Natural killer cell (primary cell): ENCODE results near the gene AP1B1. TPM values are rescaled to one million over a fixed set of nuclear protein-coding genes. Genes with fewer than 3 reads are reported as not detected.

Experiments used
- ATAC-seq, 3 donors: fragments of 150-1000 bp in 2 of 3; fragments of 200-7000 bp in 1 of 3; cut with Tn5 transposase; 1 replicate in 1 of 3; 2 replicates in 2 of 3; pipeline ENCODE4 v1.10.0; 2021; ENCODE audit warnings: mild to moderate bottlenecking in 2 of 3, moderate library complexity in 2 of 3
- DNase-seq, 2 donors: peaks; one replicate each; pipeline versions ENCODE4 v3.0.0 to v3.0.0-alpha.2; 2013 to 2021; ENCODE audit warnings: mixed read lengths in 1 of 2
- H3K27ac ChIP-seq: one replicate; pipeline ENCODE4 v1.5.1; 2013; ENCODE audit warnings: mild to moderate bottlenecking, low read length
- H3K27me3 ChIP-seq: one replicate; pipeline ENCODE4 v1.6.1; 2013; ENCODE audit warnings: low read length; ENCODE audit not compliant: control insufficient read depth, insufficient read depth
- H3K36me3 ChIP-seq: one replicate; pipeline ENCODE4 v1.6.1; 2013; ENCODE audit warnings: low read length; ENCODE audit not compliant: control insufficient read depth, insufficient read depth
- H3K4me1 ChIP-seq: one replicate; pipeline ENCODE4 v1.6.1; 2013; ENCODE audit warnings: low read length; ENCODE audit not compliant: control insufficient read depth, insufficient read depth
- H3K4me3 ChIP-seq: one replicate; pipeline ENCODE4 v1.5.1; 2013; ENCODE audit warnings: low read length
- H3K9me3 ChIP-seq: one replicate; pipeline ENCODE4 v1.6.1; 2013; ENCODE audit warnings: low read length; ENCODE audit not compliant: control insufficient read depth, insufficient read depth
- H3K27ac Mint-ChIP-seq, 2 donors: one replicate each; pipeline ENCODE4 v1.8.0; 2022; ENCODE audit warnings: mild to moderate bottlenecking in 2 of 2, mixed read lengths in 2 of 2, moderate library complexity in 1 of 2
- H3K27me3 Mint-ChIP-seq, 2 donors: one replicate each; pipeline ENCODE4 v1.8.0; 2022; ENCODE audit warnings: low read depth in 2 of 2, mixed read lengths in 2 of 2
- H3K36me3 Mint-ChIP-seq: one replicate; pipeline ENCODE4 v1.8.0; 2022; ENCODE audit warnings: mixed read lengths
- H3K4me1 Mint-ChIP-seq, 2 donors: one replicate each; pipeline ENCODE4 v1.8.0; 2022; ENCODE audit warnings: mixed read lengths in 2 of 2
- H3K4me3 Mint-ChIP-seq: one replicate; pipeline ENCODE4 v1.8.0; 2022; ENCODE audit warnings: mild to moderate bottlenecking, moderate library complexity, mixed read lengths
- H3K9me3 Mint-ChIP-seq, 2 donors: one replicate each; pipeline ENCODE4 v1.8.0; 2022; ENCODE audit warnings: mixed read lengths in 2 of 2
- whole genome bisulfite sequencing: methylation state at CpG from one replicate; pipeline ENCODE4 v1.1.7; 2013; ENCODE audit warnings: missing lambda C conversion rate; ENCODE audit not compliant: insufficient coverage; 5-methylcytosine and 5-hydroxymethylcytosine counted together
- intact Hi-C: fragments of 100-400 bp; cut with micrococcal nuclease; formaldehyde crosslinking; loops from one replicate; pipeline ENCODE4 v1.14.2; 2022
- total RNA-seq, 4 donors: library from RNA; stranded (reverse); fragments of 120-200 nt in 1 of 4; gene quantifications; one replicate each; pipeline versions ENCODE4 v1.2.3 to v1.2.4, GENCODE V29; 2013 to 2022
- TF ChIP-seq, protein P1 (sequence below): fragments of 200-600 bp; IDR thresholded peaks from one replicate; pipeline ENCODE4 v1.8.0; 2022; ENCODE audit warnings: antibody characterized with exemption

Gene AP1B1
- total RNA-seq, 3 donors from 2014 or later (not counting 1 experiment from before 2014, with no cell fraction given) = 54.0 to 56.1 (median 54.3) TPM

DNA sequence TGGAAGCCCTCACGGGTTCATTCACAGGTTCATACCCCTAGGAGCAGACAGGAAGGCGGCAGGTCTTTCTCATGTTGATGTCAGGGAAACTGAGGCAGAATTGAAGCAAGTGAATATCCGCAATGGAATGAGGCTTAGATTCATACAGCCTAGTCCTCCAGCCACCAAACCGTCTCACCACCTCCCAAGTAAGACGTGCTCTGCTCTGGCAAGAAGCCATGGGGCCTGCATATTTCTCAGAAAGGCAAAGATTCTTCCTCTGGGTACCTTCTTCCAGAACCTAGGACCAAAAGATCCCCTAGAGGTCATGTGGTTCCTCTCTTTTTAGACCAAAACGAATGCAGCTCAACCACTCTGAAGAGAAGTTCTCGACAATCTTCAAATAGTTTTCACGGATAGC lies 1.7 kb downstream of the AP1B1 start:
- H3K9me3 ChIP-seq = no peaks in the 10 kb centered on the region
- no peak for ATAC-seq
- H3K36me3 ChIP-seq = peaks cover 2% of the 10 kb centered on the region
- H3K27me3 Mint-ChIP-seq = no peaks in the 10 kb centered on the region
- peaks cover 46 to 65% of the 10 kb centered on the region in 2 donors for H3K4me1 Mint-ChIP-seq
- peak overlapping the region; percentile 79 for H3K27ac ChIP-seq
- no peaks in the 10 kb centered on the region for H3K9me3 Mint-ChIP-seq
- H3K27ac Mint-ChIP-seq = peak overlapping the region; percentile 90 to 95
- no peaks in the 10 kb centered on the region for H3K27me3 ChIP-seq
- H3K36me3 Mint-ChIP-seq = no peaks in the 10 kb centered on the region
- TF ChIP-seq, protein P1, sequence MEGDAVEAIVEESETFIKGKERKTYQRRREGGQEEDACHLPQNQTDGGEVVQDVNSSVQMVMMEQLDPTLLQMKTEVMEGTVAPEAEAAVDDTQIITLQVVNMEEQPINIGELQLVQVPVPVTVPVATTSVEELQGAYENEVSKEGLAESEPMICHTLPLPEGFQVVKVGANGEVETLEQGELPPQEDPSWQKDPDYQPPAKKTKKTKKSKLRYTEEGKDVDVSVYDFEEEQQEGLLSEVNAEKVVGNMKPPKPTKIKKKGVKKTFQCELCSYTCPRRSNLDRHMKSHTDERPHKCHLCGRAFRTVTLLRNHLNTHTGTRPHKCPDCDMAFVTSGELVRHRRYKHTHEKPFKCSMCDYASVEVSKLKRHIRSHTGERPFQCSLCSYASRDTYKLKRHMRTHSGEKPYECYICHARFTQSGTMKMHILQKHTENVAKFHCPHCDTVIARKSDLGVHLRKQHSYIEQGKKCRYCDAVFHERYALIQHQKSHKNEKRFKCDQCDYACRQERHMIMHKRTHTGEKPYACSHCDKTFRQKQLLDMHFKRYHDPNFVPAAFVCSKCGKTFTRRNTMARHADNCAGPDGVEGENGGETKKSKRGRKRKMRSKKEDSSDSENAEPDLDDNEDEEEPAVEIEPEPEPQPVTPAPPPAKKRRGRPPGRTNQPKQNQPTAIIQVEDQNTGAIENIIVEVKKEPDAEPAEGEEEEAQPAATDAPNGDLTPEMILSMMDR = no peak
- H3K4me3 ChIP-seq = no peak overlapping the region
- peak in 1 of 2 donors; percentile 23 for DNase-seq
- peak overlapping the region; percentile 55 for H3K4me3 Mint-ChIP-seq
- 75% methylated on average over 8 of the region's 8 CpGs for WGBS
- peaks cover 47% of the 10 kb centered on the region for H3K4me1 ChIP-seq
- intact Hi-C loops = no loop called here

DNA sequence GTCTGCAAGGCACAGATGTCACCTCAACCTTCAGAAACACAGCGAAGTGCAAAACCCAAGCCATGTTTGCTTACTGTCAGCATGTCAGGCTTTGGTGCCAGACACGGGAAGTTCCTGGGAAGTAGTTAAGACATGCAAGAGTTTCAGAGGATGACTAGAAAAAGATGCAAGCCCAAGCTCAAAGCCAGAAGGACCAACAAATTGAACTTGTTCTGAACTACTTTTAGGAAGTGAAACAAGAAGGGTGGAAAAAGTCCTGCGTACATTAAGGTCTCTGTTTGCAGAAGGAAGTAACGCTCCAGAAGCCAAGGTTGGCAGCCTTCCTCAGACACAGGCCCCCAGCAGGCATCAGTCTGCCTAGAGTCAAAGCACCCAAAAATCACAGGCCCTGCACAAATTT lies 2.6 kb downstream of the AP1B1 start:
- ATAC-seq (no peak), DNase-seq (peak in 1 of 2 donors; percentile 18)
- Mint-ChIP-seq H3K27me3 (no peaks in the 10 kb centered on the region), H3K9me3 (no peaks in the 10 kb centered on the region), H3K4me1 (peaks cover 54 to 72% of the 10 kb centered on the region in 2 donors), H3K36me3 (no peaks in the 10 kb centered on the region), H3K27ac (peak overlapping the region; percentile 90 to 95), H3K4me3 (peak overlapping the region; percentile 41)
- Histone ChIP-seq H3K27ac (peak overlapping the region; percentile 79), H3K9me3 (no peaks in the 10 kb centered on the region), H3K4me1 (peaks cover 47% of the 10 kb centered on the region), H3K27me3 (no peaks in the 10 kb centered on the region), H3K36me3 (peaks cover 2% of the 10 kb centered on the region), H3K4me3 (no peak overlapping the region)
- TF ChIP-seq, protein P1 = no peak
- intact Hi-C loops = no loop called here
- 17% methylated on average over 4 of the region's 4 CpGs for WGBS

DNA sequence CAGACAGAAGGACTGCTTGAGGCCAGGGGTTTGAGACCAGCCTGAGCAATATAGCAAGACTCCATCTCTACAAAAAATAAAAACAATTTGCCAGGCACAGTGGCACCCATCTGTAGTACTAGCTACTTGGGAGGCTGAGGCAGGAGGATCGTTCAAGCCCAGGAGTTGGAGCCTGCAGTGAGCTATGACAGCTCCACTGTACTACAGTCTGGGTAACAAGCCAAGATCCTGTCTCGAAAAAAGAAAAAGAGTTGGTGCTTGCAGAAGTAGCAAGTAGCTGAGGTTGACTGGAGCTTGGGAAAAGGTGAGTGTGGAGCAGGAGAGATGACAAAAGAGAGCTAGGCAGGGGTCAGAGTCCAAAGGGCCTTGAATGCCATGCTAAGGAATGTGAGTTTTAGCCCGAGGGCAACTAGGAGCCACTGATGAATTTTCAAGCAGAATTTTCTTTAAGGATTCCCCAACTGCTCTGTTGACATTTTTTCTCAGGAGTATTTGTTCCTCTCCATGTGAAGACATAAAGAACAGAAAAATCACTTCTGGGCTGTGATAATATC lies 3.1 kb downstream of the AP1B1 start:
- H3K4me3 Mint-ChIP-seq = no peak overlapping the region
- no peak for ATAC-seq

More for the DNA sequence above, 3.1 kb downstream of the AP1B1 start:
- no peak for DNase-seq
- 88% methylated on average over 3 of the region's 3 CpGs for WGBS
- no peaks in the 10 kb centered on the region for H3K27me3 ChIP-seq
- peak overlapping the region; percentile 79 for H3K27ac ChIP-seq
- no peak overlapping the region for H3K4me3 ChIP-seq
- no peaks in the 10 kb centered on the region for H3K36me3 Mint-ChIP-seq
- H3K4me1 ChIP-seq = peaks cover 47% of the 10 kb centered on the region
- H3K27ac Mint-ChIP-seq = peak overlapping the region; percentile 90 to 95
- H3K4me1 Mint-ChIP-seq = peaks cover 60 to 77% of the 10 kb centered on the region in 2 donors
- intact Hi-C loops = no loop called here
- H3K9me3 Mint-ChIP-seq = no peaks in the 10 kb centered on the region
- TF ChIP-seq, protein P1 = no peak
- H3K36me3 ChIP-seq = peaks cover 2% of the 10 kb centered on the region
- H3K9me3 ChIP-seq = no peaks in the 10 kb centered on the region
- H3K27me3 Mint-ChIP-seq = no peaks in the 10 kb centered on the region
